Neutrophil (primary cell): ENCODE results near the gene CLDN20.

ENCODE experiments used
- H3K27ac ChIP-seq: fragments of 200-600 bp; sonication (generic); 2 replicates; pipeline ENCODE4 v1.5.1; 2016; ENCODE audit warnings: mild to moderate bottlenecking, moderate library complexity
- H3K27me3 ChIP-seq: fragments of 200-600 bp; sonication (generic); 2 replicates; pipeline ENCODE4 v1.6.0; 2016; ENCODE audit warnings: mild to moderate bottlenecking
- H3K36me3 ChIP-seq: fragments of 200-600 bp; sonication (generic); 2 replicates; pipeline ENCODE4 v1.5.1; 2017
- H3K4me1 ChIP-seq, 2 experiments: fragments of 200-600 bp in 1 of 2; sonication (generic) in 1 of 2; 1 replicate in 1 of 2; 2 replicates in 1 of 2; pipeline versions ENCODE4 v1.5.1 to v1.6.1; 2013 to 2016; ENCODE audit warnings: low read depth in 1 of 2, low read length in 1 of 2, mild to moderate bottlenecking in 1 of 2, moderate library complexity in 1 of 2; ENCODE audit not compliant: control insufficient read depth in 1 of 2, insufficient read depth in 1 of 2
- H3K4me3 ChIP-seq, 2 experiments: fragments of 200-600 bp in 1 of 2; sonication (generic) in 1 of 2; 1 replicate in 1 of 2; 2 replicates in 1 of 2; pipeline ENCODE4 v1.5.1; 2013 to 2016; ENCODE audit warnings: low read depth in 1 of 2, low read length in 1 of 2, mild to moderate bottlenecking in 1 of 2, moderate library complexity in 1 of 2
- H3K9me3 ChIP-seq: fragments of 200-600 bp; sonication (generic); 2 replicates; pipeline ENCODE4 v1.5.1; 2016
- TF ChIP-seq, protein P1 (sequence below): fragments of 200-600 bp; sonication (generic); IDR thresholded peaks from 2 replicates; pipeline ENCODE4 v1.5.1; 2016; ENCODE audit warnings: antibody characterized with exemption

Gene CLDN20

DNA sequence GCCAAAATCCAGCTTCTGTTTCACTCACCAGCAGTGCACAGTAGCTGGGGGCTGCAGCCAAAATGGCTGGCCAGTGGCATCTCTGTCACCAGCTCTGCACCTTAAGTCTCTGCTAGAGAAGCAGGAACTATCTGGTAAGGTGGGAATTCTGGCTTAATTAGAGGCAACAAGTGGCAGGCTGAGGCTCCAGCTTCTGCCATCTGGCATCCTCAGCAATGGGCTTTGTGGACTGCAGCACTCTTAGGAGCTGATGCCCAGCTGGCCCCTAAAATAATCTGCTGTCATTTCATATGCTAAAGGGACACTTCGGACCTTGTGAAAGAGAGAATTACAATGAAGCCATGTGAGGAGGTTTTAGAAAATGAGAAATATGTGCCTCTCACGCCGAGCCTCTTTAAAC lies 4.6 kb upstream of the CLDN20 start:
- Histone ChIP-seq H3K27ac (no peak overlapping the region), H3K27me3 (no peaks in the 10 kb centered on the region), H3K9me3 (no peaks in the 10 kb centered on the region), H3K4me3 (no peak overlapping the region), H3K4me1 (no peaks in the 10 kb centered on the region), H3K36me3 (peaks cover 33% of the 10 kb centered on the region)
- TF ChIP-seq, protein P1, sequence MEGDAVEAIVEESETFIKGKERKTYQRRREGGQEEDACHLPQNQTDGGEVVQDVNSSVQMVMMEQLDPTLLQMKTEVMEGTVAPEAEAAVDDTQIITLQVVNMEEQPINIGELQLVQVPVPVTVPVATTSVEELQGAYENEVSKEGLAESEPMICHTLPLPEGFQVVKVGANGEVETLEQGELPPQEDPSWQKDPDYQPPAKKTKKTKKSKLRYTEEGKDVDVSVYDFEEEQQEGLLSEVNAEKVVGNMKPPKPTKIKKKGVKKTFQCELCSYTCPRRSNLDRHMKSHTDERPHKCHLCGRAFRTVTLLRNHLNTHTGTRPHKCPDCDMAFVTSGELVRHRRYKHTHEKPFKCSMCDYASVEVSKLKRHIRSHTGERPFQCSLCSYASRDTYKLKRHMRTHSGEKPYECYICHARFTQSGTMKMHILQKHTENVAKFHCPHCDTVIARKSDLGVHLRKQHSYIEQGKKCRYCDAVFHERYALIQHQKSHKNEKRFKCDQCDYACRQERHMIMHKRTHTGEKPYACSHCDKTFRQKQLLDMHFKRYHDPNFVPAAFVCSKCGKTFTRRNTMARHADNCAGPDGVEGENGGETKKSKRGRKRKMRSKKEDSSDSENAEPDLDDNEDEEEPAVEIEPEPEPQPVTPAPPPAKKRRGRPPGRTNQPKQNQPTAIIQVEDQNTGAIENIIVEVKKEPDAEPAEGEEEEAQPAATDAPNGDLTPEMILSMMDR: no peak

DNA sequence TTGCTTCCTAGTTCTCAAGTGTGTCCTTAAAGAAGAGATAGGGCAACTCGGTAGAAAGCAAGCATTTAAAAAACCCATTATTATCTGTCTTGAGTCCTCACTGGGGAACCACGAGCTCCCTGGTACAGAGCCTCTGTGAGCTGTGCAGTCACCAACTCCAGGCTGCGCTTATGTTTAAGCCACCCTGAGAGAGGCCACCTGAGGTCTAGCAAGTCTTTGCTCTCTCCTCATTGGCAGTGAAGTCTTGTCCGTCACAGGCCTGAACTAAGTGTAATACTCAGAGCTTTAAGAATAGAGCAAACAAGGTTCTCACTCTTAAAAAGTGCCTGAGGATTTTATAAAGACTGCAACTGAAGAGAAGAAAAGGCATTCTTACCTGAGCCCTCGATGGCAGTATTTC lies 3.9 kb upstream of the CLDN20 start:
- no peaks in the 10 kb centered on the region for H3K27me3 ChIP-seq
- H3K36me3 ChIP-seq: peaks cover 30% of the 10 kb centered on the region
- no peaks in the 10 kb centered on the region for H3K9me3 ChIP-seq
- no peaks in the 10 kb centered on the region for H3K4me1 ChIP-seq
- TF ChIP-seq, protein P1: no peak
- no peak overlapping the region for H3K4me3 ChIP-seq
- H3K27ac ChIP-seq: no peak overlapping the region

DNA sequence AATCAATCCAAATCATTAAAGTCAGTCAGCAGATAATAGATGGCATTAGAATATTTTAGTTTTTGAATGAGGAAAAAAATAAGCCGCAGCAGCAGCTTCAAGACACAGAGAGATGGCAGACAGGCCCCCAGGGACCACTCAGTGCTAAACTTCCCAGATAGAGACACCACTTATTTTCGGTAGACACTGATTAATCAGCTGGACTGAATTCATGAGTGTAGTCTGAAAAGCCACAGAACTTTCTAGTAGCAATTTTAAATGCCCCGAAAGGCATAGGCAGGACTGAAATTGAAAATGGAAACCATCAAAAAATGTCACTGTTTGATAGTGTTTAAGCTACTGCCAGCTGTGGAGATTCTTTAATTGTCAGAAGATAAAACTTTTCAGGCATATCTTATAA lies 3.1 kb upstream of the CLDN20 start:
- TF ChIP-seq, protein P1: no peak
- peaks cover 29% of the 10 kb centered on the region for H3K36me3 ChIP-seq

DNA sequence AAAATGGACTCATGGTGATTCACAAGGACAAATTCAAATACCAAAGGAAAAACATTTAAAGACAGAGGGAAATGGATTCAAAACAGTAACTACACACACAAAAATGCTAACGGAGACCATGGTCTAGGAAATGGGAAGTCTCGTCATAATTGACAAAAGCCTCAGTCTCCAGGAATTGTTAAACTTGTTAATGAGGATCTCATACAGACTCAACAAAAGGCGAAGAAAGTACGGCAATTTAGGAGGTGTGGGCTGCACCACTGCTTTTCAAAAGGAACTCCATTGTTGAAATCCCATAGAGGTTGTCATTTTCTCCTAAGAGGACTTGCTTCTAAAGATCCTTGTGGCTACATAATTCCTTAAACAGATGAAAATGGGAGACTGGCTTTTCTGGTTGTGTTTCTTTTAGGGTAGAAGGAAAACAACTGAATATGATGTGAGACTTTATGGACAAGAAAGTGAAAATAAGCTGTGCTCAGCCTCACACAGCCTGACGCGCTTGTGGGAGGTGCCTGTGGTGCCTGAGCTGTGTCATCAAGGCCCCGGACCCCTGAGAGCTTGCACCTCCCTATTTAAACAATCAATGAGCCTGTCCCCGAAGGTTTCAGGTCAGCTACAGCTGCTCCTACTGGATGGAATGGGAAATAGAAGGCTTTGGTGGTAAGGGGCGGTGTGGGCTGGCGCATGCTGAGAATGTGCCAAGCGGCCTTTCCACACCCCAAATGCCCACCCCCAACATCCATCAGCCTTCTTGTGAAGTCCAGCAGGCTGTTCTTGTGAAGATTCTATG lies 2.5 kb upstream of the CLDN20 start:
- H3K27me3 ChIP-seq: no peaks in the 10 kb centered on the region
- H3K36me3 ChIP-seq: peaks cover 29% of the 10 kb centered on the region
- H3K4me3 ChIP-seq: no peak overlapping the region
- H3K4me1 ChIP-seq: no peaks in the 10 kb centered on the region
- H3K9me3 ChIP-seq: no peaks in the 10 kb centered on the region
- H3K27ac ChIP-seq: no peak overlapping the region
- TF ChIP-seq, protein P1: no peak

More for the DNA sequence above, 3.1 kb upstream of the CLDN20 start:
- H3K27me3 ChIP-seq: no peaks in the 10 kb centered on the region
- no peaks in the 10 kb centered on the region for H3K9me3 ChIP-seq
- no peaks in the 10 kb centered on the region for H3K4me1 ChIP-seq
- no peak overlapping the region for H3K4me3 ChIP-seq
- H3K27ac ChIP-seq: no peak overlapping the region

DNA sequence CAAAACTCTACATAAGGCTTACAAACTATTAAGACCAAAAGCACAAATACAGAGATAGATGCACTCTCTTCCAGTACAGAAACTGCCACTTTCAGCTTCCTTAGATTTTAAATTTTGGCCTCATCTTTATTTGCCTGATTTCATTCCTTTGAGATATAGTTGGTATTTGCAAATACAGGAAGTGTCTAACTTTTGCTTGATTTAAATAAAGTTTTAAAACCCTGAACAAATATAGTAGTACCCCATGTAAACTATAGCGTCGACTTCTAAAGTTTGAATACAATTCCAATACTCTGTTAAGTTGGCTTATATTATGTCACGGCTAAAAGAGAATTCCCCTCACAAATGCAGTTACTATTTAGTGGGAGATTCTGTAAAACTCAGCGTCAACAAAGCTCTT lies 1.2 kb upstream of the CLDN20 start:
- Histone ChIP-seq H3K27ac (no peak overlapping the region), H3K9me3 (no peaks in the 10 kb centered on the region), H3K36me3 (peaks cover 20% of the 10 kb centered on the region), H3K4me3 (no peak overlapping the region), H3K27me3 (no peaks in the 10 kb centered on the region), H3K4me1 (no peaks in the 10 kb centered on the region)
- TF ChIP-seq, protein P1: no peak
